ENCODE data around the gene GH2.
"Not testable (repeated sequence)": the region's sequence is repeated elsewhere in the genome, so short reads cannot be mapped to it uniquely, and the experiment has no call there.

- not testable (repeated sequence) for TF ChIP-seq CTCF (IDR thresholded peaks at IDR 0.05; ENCODE audit: low read length); EZH2 (IDR thresholded peaks at IDR 0.05; ENCODE audit: borderline replicate concordance, low read length)
Measured at GRCh38 chr17:63885119-63885518, 3.4 kb upstream of the GH2 start.

Data from OCI-LY1 (cell line).